ENCODE data around the gene EPB41L3.
"Not testable (repeated sequence)": the region's sequence is repeated elsewhere in the genome, so short reads cannot be mapped to it uniquely, and the experiment has no call there.

Gene EPB41L3

DNA sequence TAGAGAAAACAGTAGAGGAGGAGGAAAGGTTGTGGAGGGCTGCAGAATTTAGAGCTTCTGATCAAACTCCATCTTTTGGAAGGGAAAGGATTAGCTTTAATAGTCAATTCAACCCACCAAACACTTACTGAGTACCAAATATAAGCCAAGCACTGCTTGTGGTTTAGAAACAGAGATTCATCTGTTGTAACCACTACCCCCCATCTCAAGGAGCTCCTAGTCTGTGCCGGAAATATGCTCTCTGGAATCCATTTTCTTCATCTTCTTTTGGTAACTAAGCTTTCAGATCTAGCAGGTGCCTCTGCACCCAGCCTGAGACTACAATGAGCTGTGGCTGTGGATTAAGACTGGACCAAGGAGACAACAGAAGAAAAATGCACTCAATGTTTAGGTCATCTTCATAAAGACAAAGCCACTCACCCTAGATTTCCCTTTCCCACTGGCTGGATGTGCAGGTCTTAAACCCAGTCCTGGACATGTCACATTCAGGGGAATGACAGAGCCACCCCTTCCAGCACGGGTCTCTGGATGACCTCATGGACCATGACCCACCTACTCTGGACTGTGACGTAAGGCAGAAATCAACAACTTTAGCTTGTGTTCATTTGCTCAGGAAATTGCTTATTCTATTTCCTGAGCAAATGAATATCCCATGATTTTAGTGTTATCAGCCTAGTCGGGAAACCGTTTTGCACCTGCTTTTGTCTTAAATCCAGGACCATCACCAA lies 52.9 kb downstream of the EPB41L3 start:
- Mint-ChIP-seq H3K36me3 (no peaks in the 10 kb centered on the region), H3K27ac (no peak overlapping the region), H3K27me3 (peaks cover 3% of the 10 kb centered on the region), H3K9me3 (ENCODE audit: low read depth) (peaks cover under 1% of the 10 kb centered on the region), H3K4me1 (ENCODE audit: low read depth) (no peaks in the 10 kb centered on the region), H3K4me3 (no peak overlapping the region)

DNA sequence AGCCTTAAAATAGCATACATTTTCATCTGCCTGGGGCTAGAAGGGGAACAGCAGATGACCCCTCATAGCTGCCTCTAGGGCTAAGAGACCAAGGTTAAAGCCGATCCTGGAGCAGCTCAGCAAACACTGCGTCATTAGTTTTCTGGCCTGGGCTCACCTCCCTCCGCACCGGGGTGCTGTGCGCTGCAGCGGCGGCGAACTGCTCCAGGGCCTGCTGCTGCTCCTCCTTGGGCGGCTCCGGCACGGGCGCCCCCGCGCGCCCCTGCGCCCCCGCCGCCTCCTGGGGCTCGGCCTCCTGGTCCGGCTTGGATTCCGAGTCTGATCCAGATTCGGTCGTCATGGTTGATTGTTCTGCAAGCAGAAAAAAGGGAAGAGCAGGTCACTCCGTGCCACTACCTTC lies 55.0 kb downstream of the EPB41L3 start:
- Mint-ChIP-seq H3K27ac (no peak overlapping the region), H3K9me3 (ENCODE audit: low read depth) (peaks cover 7% of the 10 kb centered on the region), H3K4me3 (no peak overlapping the region), H3K36me3 (no peaks in the 10 kb centered on the region), H3K4me1 (ENCODE audit: low read depth) (no peaks in the 10 kb centered on the region), H3K27me3 (peaks cover 3% of the 10 kb centered on the region)

DNA sequence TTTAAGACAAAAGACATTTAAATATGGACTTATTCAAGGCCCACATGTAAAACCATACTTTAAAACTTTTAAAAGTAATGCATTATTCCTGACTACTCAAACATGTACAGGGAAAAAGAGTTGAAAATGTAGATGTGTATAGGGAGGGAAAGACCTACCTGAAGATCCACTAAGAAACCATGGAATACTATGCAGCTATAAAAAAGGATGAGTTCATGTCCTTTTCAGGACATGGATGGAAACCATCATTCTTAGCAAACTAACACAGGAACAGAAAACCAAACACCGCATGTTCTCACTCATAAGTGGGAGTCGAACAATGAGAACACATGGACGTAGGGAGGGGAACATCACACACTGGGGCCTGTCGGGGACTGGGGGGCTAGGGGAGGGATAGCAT lies 55.8 kb downstream of the EPB41L3 start:
- not testable (repeated sequence) for H3K4me3 Mint-ChIP-seq; H3K27me3 Mint-ChIP-seq; H3K9me3 Mint-ChIP-seq (ENCODE audit: low read depth); H3K4me1 Mint-ChIP-seq (ENCODE audit: low read depth); H3K27ac Mint-ChIP-seq; H3K36me3 Mint-ChIP-seq

DNA sequence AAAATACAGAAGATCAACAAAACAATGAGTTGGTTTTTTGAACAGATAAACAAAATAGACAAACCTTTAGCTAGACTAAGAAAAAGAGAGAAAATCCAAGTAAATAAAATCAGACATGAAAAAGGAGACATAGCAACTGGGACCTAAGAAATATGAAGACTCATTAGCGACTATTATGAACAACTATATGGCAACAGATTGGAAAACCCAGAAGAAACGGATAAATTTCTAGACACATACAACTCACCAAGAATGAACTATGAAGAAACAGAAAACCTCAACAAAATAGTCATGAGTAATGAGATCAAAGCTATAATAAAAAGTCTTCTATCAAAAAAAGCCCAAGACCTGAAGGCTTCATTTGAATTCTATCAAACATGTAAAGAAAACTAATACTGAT lies 59.3 kb downstream of the EPB41L3 start:
- Mint-ChIP-seq H3K4me1 (ENCODE audit: low read depth) (no peaks in the 10 kb centered on the region), H3K36me3 (no peaks in the 10 kb centered on the region), H3K4me3 (no peak overlapping the region), H3K9me3 (ENCODE audit: low read depth) (peaks cover 13% of the 10 kb centered on the region), H3K27me3 (peaks cover 9% of the 10 kb centered on the region), H3K27ac (no peak overlapping the region)

DNA sequence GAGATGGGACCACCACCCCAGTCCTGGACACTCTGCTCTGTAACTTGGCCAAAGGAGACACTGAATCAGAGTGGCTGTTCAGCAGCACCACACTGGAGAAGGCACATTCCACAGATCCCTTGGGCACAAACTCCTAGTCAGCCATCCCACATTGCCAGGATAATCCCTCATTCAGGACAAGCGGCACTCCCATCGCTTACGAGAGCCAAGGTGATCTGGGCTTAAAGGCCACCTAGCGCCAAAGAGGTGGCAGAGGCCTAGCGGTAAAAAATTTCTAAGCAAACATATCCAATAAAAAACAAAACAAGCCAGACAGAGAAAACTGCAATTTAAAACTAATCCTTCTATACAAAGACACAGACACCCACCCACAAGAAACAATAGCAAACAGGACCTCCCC lies 62.2 kb downstream of the EPB41L3 start:
- H3K4me3 Mint-ChIP-seq: no peak overlapping the region
- H3K9me3 Mint-ChIP-seq (ENCODE audit: low read depth): peaks cover 13% of the 10 kb centered on the region
- H3K36me3 Mint-ChIP-seq: no peaks in the 10 kb centered on the region
- no peaks in the 10 kb centered on the region for H3K4me1 Mint-ChIP-seq (ENCODE audit: low read depth)
- no peak overlapping the region for H3K27ac Mint-ChIP-seq
- H3K27me3 Mint-ChIP-seq: peaks cover 10% of the 10 kb centered on the region

DNA sequence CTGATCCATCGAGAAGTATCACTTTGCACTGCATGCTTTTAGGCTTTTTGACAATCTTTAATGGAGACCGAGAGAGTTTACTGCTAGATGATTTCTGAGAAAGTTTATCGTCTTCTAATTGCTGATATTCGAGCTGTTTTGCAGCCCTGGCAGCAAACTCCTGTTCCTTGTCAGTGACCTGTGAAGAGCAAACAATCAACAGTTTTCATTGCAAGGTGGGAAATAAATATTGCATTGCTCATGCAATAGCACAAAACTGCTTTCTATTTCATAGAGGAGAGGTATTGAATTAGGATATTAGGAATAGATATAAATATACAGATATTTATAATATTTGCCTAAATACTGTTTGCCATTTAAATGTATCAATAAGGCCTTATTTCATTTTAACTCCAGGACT lies 65.5 kb downstream of the EPB41L3 start:
- H3K27ac Mint-ChIP-seq: no peak overlapping the region
- H3K4me1 Mint-ChIP-seq (ENCODE audit: low read depth): no peaks in the 10 kb centered on the region
- H3K27me3 Mint-ChIP-seq: peaks cover 20% of the 10 kb centered on the region
- no peaks in the 10 kb centered on the region for H3K36me3 Mint-ChIP-seq
- H3K4me3 Mint-ChIP-seq: no peak overlapping the region
- H3K9me3 Mint-ChIP-seq (ENCODE audit: low read depth): peaks cover 6% of the 10 kb centered on the region

DNA sequence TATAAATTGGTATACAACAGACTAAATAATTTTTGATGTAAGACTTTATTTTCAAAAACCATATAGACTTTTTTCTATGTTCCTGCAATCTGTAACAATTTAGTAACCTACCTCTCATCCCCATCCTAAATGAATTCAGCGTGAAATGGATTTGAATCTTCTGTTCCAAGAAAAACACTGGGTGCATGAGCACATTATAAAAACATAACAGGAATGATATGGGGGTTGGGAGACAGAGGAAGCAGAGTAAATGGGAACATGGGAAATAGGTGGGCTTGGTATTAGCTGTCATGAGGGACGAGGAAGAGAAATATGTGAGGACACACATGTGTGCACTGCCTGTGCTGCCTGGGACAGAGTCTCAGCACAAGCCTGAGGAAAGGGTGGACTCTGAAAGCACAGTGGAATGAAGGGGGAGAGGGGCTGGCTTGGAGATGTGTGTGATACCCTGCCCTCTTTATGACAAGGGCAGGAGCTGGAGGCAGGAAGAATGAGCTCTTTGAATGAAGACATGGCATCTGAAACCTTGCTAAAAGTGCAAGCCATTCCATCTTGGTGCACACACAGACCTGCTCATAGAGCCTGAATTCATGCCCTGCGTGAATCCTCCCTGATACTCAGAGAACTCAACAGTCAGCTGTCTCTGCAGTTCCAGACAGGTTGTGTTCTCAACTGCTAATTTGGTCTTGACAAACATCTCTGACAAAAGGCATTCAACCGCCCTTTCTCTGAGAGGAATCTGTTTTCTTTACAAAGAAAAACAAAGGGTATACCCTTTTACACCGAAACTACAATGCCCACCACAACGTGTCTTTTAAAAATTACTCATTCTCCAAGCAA lies 66.6 kb downstream of the EPB41L3 start:
- Mint-ChIP-seq H3K27ac (no peak overlapping the region), H3K36me3 (no peaks in the 10 kb centered on the region), H3K27me3 (peaks cover 17% of the 10 kb centered on the region), H3K4me1 (ENCODE audit: low read depth) (no peaks in the 10 kb centered on the region), H3K9me3 (ENCODE audit: low read depth) (no peaks in the 10 kb centered on the region), H3K4me3 (no peak overlapping the region)

DNA sequence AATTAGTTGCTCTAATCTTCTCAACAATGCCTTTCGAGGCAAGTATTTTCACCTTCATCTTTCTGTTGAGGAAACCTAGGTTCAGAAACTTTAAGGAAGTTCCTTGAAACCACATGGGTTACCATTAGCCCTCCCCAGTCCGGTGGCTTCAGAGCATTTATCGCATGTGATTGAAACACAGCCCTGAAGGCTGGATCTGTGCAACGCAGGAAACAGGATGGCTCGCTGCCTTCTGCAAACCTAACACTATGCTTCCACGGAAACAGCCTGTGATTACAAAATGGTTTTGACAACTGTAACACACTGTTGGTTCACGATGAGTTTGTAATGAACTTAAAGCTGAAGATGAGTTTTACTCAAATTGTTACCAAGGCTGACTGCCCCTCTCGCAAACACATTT lies 68.5 kb downstream of the EPB41L3 start:
- H3K4me1 Mint-ChIP-seq (ENCODE audit: low read depth): no peaks in the 10 kb centered on the region
- H3K36me3 Mint-ChIP-seq: no peaks in the 10 kb centered on the region
- H3K27ac Mint-ChIP-seq: no peak overlapping the region
- no peak overlapping the region for H3K4me3 Mint-ChIP-seq
- no peaks in the 10 kb centered on the region for H3K9me3 Mint-ChIP-seq (ENCODE audit: low read depth)
- peaks cover 20% of the 10 kb centered on the region for H3K27me3 Mint-ChIP-seq

DNA sequence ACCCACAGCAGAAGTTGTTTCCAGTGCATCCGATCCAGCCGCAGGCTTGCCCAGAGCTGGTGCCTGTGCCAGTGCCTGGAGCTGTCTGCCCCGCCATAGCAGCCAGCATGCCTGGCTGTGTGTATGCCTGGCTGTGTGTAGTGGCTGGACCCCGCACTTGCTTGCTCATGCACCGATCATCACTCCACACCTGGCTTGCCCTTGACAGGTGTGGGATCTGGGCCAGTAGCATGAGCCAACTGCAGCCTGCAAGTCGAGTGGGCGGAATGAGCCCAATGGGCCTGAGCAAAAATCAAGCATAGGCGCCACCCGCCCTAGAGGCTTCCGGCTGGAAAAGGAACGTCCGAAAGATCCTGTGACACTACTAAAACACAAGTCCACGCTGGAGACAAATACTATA lies 74.5 kb downstream of the EPB41L3 start:
- H3K9me3 Mint-ChIP-seq (ENCODE audit: low read depth): no peaks in the 10 kb centered on the region
- no peak overlapping the region for H3K4me3 Mint-ChIP-seq
- H3K36me3 Mint-ChIP-seq: no peaks in the 10 kb centered on the region
- H3K27ac Mint-ChIP-seq: no peak overlapping the region
- no peaks in the 10 kb centered on the region for H3K4me1 Mint-ChIP-seq (ENCODE audit: low read depth)
- H3K27me3 Mint-ChIP-seq: peaks cover 10% of the 10 kb centered on the region

DNA sequence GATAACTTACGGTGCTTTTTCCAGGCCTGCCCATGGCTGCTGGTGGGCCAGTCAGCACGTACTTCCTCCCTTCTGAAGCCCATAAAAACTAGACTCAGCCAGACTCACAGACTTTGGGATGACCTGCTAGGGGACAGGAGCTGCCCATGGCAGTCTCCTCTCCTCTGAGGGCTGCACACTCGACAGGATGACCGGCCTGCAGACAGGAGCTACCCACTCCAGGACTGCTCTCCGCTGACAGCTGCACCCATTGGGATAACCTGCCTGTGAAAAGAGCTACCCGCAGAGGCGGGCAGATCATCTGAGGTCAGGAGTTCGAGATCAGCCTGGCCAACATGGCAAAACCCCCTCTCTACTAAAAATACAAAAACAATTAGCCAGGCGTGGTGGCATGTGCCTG lies 75.4 kb downstream of the EPB41L3 start:
- Mint-ChIP-seq H3K27ac (no peak overlapping the region), H3K9me3 (ENCODE audit: low read depth) (no peaks in the 10 kb centered on the region)

DNA sequence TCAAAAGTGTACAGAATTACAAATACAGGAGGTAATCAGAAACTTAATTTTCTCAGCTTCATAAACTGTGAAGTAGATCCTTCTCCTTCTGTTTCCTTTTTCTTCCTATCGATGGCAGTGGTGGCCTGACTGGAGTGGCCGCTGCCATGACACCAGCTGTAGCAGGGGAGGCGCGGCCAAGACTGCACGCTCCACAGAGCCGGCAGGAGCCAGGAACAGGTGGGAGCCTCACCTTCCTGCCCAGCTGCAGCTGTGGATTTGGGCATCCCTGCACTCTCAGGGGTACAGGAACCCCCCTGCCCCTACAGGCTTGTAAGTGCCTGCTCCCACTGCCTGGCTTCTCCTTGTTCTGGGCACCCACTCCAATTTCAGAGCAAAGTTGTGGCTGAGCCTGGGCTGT lies 76.1 kb downstream of the EPB41L3 start:
- no peak overlapping the region for H3K4me3 Mint-ChIP-seq
- no peaks in the 10 kb centered on the region for H3K9me3 Mint-ChIP-seq (ENCODE audit: low read depth)
- H3K27ac Mint-ChIP-seq: no peak overlapping the region
- no peaks in the 10 kb centered on the region for H3K36me3 Mint-ChIP-seq
- H3K4me1 Mint-ChIP-seq (ENCODE audit: low read depth): no peaks in the 10 kb centered on the region
- peaks cover 6% of the 10 kb centered on the region for H3K27me3 Mint-ChIP-seq

More for the DNA sequence above, 75.4 kb downstream of the EPB41L3 start:
- Mint-ChIP-seq H3K27me3 (peaks cover 8% of the 10 kb centered on the region), H3K4me3 (no peak overlapping the region), H3K4me1 (ENCODE audit: low read depth) (no peaks in the 10 kb centered on the region), H3K36me3 (no peaks in the 10 kb centered on the region)

DNA sequence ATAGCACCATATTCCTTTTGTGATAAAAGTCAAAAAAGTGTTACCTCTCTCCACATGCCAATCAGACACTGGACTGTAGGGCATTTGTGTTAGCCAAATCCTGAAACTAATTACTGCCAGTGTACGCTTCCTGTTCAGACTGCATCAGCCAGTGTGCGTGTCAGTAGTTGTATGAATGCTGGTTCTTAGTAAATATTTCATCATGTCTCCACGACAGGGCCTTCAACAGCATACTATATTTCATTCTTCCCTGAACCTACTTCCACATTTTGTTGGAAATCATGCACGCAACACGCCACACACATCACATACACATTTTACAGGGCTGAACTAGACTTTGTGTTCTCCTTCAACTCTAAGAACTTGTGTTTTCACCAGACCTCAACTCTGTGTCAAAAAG lies 77.5 kb downstream of the EPB41L3 start:
- Mint-ChIP-seq H3K9me3 (ENCODE audit: low read depth) (no peaks in the 10 kb centered on the region), H3K27me3 (peaks cover 4% of the 10 kb centered on the region), H3K4me3 (no peak overlapping the region), H3K4me1 (ENCODE audit: low read depth) (no peaks in the 10 kb centered on the region), H3K36me3 (no peaks in the 10 kb centered on the region), H3K27ac (no peak overlapping the region)

DNA sequence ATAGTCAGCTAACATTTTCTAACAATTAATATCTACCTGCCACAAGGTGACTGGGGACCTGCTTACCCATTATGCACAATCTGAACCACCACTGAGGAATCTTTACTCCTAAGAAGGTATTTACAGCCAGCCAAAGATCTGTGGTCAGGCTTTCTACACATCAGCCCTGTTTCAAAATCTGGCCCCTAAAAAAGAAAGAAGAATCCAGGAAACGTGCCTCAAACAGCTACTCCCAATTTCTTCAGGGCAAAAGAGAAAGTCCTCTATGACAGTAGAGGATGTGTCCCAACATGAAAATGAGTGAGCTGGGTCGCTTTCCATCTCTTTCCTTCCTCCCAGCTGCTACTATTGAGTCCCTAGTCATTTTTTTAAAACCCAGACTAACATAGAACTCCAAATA lies 79.5 kb downstream of the EPB41L3 start:
- Mint-ChIP-seq H3K27ac (no peak overlapping the region), H3K4me3 (no peak overlapping the region), H3K27me3 (peaks cover 2% of the 10 kb centered on the region), H3K36me3 (no peaks in the 10 kb centered on the region), H3K9me3 (ENCODE audit: low read depth) (no peaks in the 10 kb centered on the region), H3K4me1 (ENCODE audit: low read depth) (no peaks in the 10 kb centered on the region)

DNA sequence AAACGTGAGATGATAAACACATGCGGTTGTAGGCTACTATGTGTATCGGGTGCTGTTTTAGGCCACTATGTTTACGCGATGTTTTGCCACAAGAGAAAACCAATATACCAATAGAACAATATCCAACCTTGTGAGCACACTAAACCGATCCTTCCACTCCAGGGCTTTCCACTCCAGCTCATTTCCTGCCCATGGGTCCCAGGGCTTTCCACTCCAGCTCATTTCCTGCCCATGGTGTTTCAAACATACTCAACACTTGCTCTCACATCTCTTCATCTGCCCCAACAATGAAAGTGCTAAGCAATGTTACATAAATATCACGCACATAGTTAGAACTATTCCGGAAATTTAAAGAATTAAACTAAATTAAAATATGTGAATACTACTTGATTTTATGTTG lies 80.0 kb downstream of the EPB41L3 start:
- H3K4me1 Mint-ChIP-seq (ENCODE audit: low read depth): no peaks in the 10 kb centered on the region
- H3K27ac Mint-ChIP-seq: no peak overlapping the region
- H3K27me3 Mint-ChIP-seq: peaks cover 2% of the 10 kb centered on the region
- H3K9me3 Mint-ChIP-seq (ENCODE audit: low read depth): no peaks in the 10 kb centered on the region
- no peak overlapping the region for H3K4me3 Mint-ChIP-seq
- no peaks in the 10 kb centered on the region for H3K36me3 Mint-ChIP-seq

DNA sequence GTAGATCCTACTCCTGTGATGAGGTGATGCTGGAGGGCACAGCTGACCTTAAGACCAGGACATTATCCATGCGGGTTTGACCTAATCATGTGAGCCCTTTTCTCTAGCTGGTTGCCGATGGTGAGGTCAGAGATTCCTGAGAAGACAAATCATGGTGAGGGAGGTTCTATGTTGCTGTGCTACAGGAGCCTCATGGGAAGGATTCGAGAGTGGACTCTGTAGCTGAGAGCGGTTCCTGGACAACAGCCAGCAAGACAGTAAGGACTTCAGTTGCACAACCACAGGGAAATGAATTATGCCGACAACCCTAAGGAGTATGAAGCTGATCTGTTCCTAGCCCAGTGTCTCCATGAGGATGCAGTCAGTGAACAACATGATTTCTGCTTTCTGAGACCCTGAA lies 80.4 kb downstream of the EPB41L3 start:
- H3K27ac Mint-ChIP-seq: no peak overlapping the region
- peaks cover 2% of the 10 kb centered on the region for H3K27me3 Mint-ChIP-seq
- no peaks in the 10 kb centered on the region for H3K36me3 Mint-ChIP-seq
- H3K4me1 Mint-ChIP-seq (ENCODE audit: low read depth): no peaks in the 10 kb centered on the region
- H3K9me3 Mint-ChIP-seq (ENCODE audit: low read depth): no peaks in the 10 kb centered on the region
- no peak overlapping the region for H3K4me3 Mint-ChIP-seq

DNA sequence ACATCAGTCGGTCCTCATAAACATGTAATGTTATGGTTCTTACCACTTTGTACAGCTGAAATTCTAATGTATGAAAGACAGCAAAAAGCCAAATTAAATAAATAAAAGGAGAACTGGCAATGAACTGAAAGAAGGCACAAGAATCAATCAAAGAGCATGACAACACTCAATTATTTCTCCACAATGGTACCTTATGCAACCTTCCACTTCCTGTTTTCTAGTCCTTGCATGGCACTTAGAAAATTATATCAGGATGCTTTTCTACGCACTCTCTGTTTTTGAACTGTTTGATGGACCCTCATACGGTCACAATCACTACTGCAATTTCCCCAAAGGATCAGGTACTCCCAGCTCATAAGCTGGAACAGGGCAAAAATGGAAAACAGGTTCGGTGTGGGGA lies 81.6 kb downstream of the EPB41L3 start:
- Mint-ChIP-seq H3K9me3 (ENCODE audit: low read depth) (no peaks in the 10 kb centered on the region), H3K4me1 (ENCODE audit: low read depth) (no peaks in the 10 kb centered on the region), H3K36me3 (no peaks in the 10 kb centered on the region), H3K4me3 (no peak overlapping the region), H3K27ac (no peak overlapping the region), H3K27me3 (peaks cover 2% of the 10 kb centered on the region)

All from activated naive CD8-positive, alpha-beta T cell (primary cell).